Testis (tissue), 2 donors: ENCODE results near the gene GCFC2.

ENCODE experiments used
- POLR2A ChIP-seq: fragments of 450-650 bp; IDR thresholded peaks from one replicate; pipeline ENCODE4 v1.6.1; 2017; ENCODE audit warnings: antibody characterized with exemption, mild to moderate bottlenecking, moderate library complexity
- TF ChIP-seq, protein P1 (sequence below), 3 experiments: fragments of 450-650 bp in 2 of 3; fragments of 200-600 bp in 1 of 3; sonication (generic) in 1 of 3; IDR thresholded peaks; one replicate each; pipeline ENCODE4 v1.5.1; 2016 to 2019; ENCODE audit warnings: antibody characterized with exemption in 3 of 3, mild to moderate bottlenecking in 2 of 3, moderate library complexity in 1 of 3

- TF ChIP-seq, protein P1, sequence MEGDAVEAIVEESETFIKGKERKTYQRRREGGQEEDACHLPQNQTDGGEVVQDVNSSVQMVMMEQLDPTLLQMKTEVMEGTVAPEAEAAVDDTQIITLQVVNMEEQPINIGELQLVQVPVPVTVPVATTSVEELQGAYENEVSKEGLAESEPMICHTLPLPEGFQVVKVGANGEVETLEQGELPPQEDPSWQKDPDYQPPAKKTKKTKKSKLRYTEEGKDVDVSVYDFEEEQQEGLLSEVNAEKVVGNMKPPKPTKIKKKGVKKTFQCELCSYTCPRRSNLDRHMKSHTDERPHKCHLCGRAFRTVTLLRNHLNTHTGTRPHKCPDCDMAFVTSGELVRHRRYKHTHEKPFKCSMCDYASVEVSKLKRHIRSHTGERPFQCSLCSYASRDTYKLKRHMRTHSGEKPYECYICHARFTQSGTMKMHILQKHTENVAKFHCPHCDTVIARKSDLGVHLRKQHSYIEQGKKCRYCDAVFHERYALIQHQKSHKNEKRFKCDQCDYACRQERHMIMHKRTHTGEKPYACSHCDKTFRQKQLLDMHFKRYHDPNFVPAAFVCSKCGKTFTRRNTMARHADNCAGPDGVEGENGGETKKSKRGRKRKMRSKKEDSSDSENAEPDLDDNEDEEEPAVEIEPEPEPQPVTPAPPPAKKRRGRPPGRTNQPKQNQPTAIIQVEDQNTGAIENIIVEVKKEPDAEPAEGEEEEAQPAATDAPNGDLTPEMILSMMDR (IDR thresholded peaks at IDR 0.05): no peak
- TF ChIP-seq POLR2A: no peak
Measured at GRCh38 chr2:75619956-75620740, 90.6 kb downstream of the GCFC2 start.
